ENCODE measurements around the gene GPBP1.

GPBP1 gene

DNA sequence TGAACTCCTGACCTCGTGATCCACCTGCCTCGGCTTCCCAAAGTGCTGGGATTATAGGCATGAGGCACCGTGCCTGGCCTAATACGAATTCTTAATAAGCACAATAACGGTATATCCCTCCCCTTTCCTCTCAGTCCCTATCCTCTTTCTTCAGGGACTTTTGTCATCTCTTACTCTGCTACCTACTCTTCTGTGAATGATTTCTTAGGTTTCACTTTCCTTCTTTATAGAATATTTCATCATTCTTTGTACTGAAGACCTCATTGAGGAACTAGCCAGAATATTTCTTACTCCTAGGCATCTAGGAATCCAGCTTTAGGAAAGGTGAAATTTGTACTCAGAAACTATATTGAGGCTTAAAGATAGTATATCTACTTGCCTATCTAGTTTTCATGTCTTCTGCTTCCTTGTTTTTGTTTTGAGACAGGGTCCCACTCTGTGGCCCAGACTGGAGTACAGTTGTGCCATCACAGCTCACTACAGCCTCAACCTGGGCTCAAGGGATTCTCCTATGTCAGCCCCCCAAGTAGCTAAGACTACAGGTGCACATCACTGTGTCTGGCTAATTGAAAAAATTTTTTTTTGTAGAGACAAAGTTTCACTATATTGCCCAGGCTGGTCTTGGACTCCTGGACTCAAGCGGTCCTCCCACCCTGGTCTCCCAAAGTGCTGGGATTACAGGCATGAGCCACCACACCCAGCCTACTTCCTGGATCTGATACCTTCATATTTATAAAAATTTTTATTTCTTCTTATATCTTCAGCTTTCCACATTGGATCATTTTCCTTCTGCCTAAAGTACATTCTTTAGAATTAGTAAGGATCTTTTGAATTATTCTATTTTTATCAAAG is 69.7 kb downstream of the GPBP1 start:
- no peaks in the 10 kb centered on the region for H3K36me3 ChIP-seq (ENCODE audit: control insufficient read depth, insufficient read depth, low read length)
- no peak overlapping the region for H3K27ac ChIP-seq
- H3K79me2 ChIP-seq = peaks cover 12% of the 10 kb centered on the region

DNA sequence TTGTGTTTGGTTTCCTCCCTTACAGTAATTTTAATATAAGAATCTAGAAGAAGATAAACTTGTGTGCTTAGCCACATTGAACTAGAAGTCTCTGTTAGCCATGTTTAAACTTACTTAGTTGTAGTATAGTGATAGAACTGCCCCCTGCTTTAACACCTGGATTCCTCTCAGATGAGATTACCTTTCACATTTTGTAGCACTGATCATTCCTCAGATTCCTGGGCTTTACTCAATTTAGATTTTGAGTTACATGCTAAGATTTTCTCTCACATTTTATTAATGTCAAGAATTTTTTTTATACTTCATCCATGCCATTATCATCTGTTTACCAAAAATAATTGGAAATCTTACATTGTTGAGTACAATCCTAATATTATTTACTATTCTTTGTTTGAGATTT is 70.5 kb downstream of the GPBP1 start:
- H3K9me3 ChIP-seq (ENCODE audit: control insufficient read depth, low read length) = no peaks in the 10 kb centered on the region
- no peaks in the 10 kb centered on the region for H3K36me3 ChIP-seq (ENCODE audit: control insufficient read depth, insufficient read depth, low read length)
- H3K79me2 ChIP-seq = peaks cover 12% of the 10 kb centered on the region
- H3K27me3 ChIP-seq (ENCODE audit: control insufficient read depth, insufficient read depth, low read length) = no peaks in the 10 kb centered on the region
- TF ChIP-seq, protein P1, sequence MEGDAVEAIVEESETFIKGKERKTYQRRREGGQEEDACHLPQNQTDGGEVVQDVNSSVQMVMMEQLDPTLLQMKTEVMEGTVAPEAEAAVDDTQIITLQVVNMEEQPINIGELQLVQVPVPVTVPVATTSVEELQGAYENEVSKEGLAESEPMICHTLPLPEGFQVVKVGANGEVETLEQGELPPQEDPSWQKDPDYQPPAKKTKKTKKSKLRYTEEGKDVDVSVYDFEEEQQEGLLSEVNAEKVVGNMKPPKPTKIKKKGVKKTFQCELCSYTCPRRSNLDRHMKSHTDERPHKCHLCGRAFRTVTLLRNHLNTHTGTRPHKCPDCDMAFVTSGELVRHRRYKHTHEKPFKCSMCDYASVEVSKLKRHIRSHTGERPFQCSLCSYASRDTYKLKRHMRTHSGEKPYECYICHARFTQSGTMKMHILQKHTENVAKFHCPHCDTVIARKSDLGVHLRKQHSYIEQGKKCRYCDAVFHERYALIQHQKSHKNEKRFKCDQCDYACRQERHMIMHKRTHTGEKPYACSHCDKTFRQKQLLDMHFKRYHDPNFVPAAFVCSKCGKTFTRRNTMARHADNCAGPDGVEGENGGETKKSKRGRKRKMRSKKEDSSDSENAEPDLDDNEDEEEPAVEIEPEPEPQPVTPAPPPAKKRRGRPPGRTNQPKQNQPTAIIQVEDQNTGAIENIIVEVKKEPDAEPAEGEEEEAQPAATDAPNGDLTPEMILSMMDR (IDR thresholded peaks at IDR 0.05) = no peak
- no peak overlapping the region for H2AFZ ChIP-seq
- no peaks in the 10 kb centered on the region for H3K4me1 ChIP-seq
- H3K4me2 ChIP-seq (ENCODE audit: low read length) = no peak overlapping the region
- H3K9ac ChIP-seq = no peak overlapping the region
- no peak overlapping the region for H3K27ac ChIP-seq
- no peak overlapping the region for H3K4me3 ChIP-seq (ENCODE audit: low read depth, low read length)

More for the DNA sequence above, 69.7 kb downstream of the GPBP1 start:
- no peaks in the 10 kb centered on the region for H3K9me3 ChIP-seq (ENCODE audit: control insufficient read depth, low read length)
- no peak overlapping the region for H2AFZ ChIP-seq
- no peaks in the 10 kb centered on the region for H3K4me1 ChIP-seq
- no peaks in the 10 kb centered on the region for H3K27me3 ChIP-seq (ENCODE audit: control insufficient read depth, insufficient read depth, low read length)
- no peak overlapping the region for H3K9ac ChIP-seq
- TF ChIP-seq, protein P1 (IDR thresholded peaks at IDR 0.05) = no peak
- H3K4me2 ChIP-seq (ENCODE audit: low read length) = no peak overlapping the region
- no peak overlapping the region for H3K4me3 ChIP-seq (ENCODE audit: low read depth, low read length)

DNA sequence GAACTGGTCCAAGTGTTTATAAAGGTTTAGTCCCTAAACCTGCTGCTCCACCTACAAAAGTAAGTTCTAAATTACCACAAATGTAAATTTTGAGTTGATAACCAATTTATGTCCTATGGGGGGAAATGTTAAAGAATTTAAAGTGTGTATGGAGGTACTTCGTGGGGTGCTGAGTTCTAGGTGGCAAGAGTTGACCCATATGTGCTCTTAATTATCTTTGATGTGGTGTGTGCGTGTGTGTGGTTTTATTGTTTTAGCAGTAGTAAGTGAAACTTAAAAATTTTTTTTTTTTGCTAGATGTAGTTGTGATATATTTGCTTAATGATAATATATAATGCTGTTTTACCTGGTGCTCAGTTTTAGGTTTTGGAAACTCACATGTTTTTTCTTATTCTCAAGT is 72.6 kb downstream of the GPBP1 start:
- no peak overlapping the region for H3K27ac ChIP-seq
- H3K36me3 ChIP-seq (ENCODE audit: control insufficient read depth, insufficient read depth, low read length) = no peaks in the 10 kb centered on the region
- H2AFZ ChIP-seq = no peak overlapping the region
- no peaks in the 10 kb centered on the region for H3K9me3 ChIP-seq (ENCODE audit: control insufficient read depth, low read length)
- no peaks in the 10 kb centered on the region for H3K27me3 ChIP-seq (ENCODE audit: control insufficient read depth, insufficient read depth, low read length)
- H3K79me2 ChIP-seq = peaks cover 4% of the 10 kb centered on the region
- H3K4me1 ChIP-seq = no peaks in the 10 kb centered on the region
- no peak overlapping the region for H3K4me3 ChIP-seq (ENCODE audit: low read depth, low read length)
- TF ChIP-seq, protein P1 (IDR thresholded peaks at IDR 0.05) = no peak
- no peak overlapping the region for H3K4me2 ChIP-seq (ENCODE audit: low read length)
- H3K9ac ChIP-seq = no peak overlapping the region

DNA sequence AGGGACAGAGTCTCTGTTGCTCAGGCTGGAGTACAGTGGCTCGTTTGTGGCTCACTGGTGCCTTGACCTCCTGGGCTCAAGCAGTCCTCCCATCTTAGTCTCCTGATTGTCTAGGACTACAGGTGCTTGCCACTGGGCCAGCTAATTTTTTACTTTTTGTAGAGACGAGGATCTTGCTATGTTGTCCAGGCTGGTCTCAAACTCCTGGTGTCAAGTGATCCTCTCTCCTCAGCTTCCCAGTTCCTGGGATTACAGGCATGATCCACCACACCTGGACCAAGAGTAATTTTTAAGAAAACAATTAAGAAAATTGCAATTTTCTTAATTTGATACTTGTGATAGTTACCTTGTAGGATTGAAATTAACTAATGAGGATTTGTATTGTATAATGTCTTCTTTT is 73.9 kb downstream of the GPBP1 start:
- H3K4me1 ChIP-seq = no peaks in the 10 kb centered on the region

More for the DNA sequence above, 73.9 kb downstream of the GPBP1 start:
- peaks cover 7% of the 10 kb centered on the region for H3K79me2 ChIP-seq
- H3K9ac ChIP-seq = no peak overlapping the region
- no peak overlapping the region for H3K27ac ChIP-seq
- no peak overlapping the region for H2AFZ ChIP-seq
- no peak overlapping the region for H3K4me2 ChIP-seq (ENCODE audit: low read length)
- no peaks in the 10 kb centered on the region for H3K27me3 ChIP-seq (ENCODE audit: control insufficient read depth, insufficient read depth, low read length)
- no peak overlapping the region for H3K4me3 ChIP-seq (ENCODE audit: low read depth, low read length)
- no peaks in the 10 kb centered on the region for H3K9me3 ChIP-seq (ENCODE audit: control insufficient read depth, low read length)
- H3K36me3 ChIP-seq (ENCODE audit: control insufficient read depth, insufficient read depth, low read length) = no peaks in the 10 kb centered on the region
- TF ChIP-seq, protein P1 (IDR thresholded peaks at IDR 0.05) = no peak

Measured in parathyroid adenoma (tissue), 2 donors.